ENCODE measurements around the gene RASSF4. TPM values are rescaled to one million over a fixed set of nuclear protein-coding genes. Genes with fewer than 3 reads are reported as not detected.

Gene RASSF4
- total and polyA plus RNA-seq, 4 experiments from 2014 or later: 0.08 to 1.8 (median 0.92) TPM

DNA sequence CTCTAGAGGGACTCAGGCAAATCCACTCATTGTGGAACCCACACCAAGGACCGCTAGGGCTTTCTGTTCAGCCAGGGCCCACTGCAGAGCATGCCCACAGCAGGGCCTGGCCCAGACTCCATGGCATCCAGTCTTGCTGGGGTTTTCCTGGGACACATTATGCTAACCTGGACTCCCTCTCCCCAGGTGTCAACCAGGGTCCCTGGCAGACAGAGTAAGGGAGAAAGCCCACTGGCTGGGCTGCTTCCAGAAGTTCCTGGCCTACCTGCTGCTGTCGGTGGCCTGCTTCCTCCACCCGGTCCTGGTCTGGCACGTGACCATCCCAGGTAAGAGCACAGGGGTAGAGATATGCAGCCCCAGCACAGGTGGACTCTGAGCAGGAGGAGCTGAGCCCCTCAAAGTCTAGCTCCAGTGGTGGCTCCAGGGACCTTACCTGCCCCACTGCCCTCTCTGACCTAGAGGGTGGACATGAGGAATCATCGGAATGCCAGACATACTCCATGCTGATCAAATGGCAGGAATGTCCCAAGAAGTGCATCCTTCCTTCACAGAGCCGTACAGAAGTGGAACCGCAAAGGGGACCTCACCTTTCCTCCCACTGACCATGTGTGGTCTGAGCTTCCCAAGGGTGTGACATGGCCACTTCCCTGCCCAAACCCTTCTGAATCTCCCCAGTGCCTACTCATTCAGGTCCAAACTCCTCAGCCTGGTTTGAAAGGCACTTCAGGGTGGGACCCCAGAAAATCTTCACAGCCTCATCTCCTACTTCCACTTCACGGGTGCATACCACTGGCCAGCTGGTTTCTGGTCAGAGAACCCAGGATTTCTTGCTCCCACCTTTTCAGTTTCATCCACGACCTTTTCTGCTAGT is 25.9 kb upstream of the RASSF4 start:
- intact Hi-C loops (cut with micrococcal nuclease): no loop called here
- no peak overlapping the region for H3K4me3 Mint-ChIP-seq
- H3K9me3 Mint-ChIP-seq: no peaks in the 10 kb centered on the region
- H3K4me1 ChIP-seq (ENCODE audit: insufficient read depth, low read length): no peaks in the 10 kb centered on the region
- H3K36me3 ChIP-seq (ENCODE audit: insufficient read depth, low read length): no peaks in the 10 kb centered on the region
- ChIA-PET CTCF (ENCODE audit: partially characterized antibody) (interaction anchor here (0.7 to 3.7 kb wide), 28 partner anchors 8 to 316 kb away, joined by 3 to 31 read pairs (median 4); partner anchors contain the start of gene DEPP1), POLR2A (ENCODE audit: partially characterized antibody) (interaction anchor here (0.5 to 1.7 kb wide), 3 partner anchors 14 to 41 kb away, joined by 3 to 6 read pairs (median 3); no protein-coding TSS in a partner anchor)
- H3K27ac ChIP-seq (ENCODE audit: low read depth, low read length): no peak overlapping the region
- H3K4me1 Mint-ChIP-seq: peaks cover 0 to 3% (median 1%) of the 10 kb centered on the region in 4 donors
- H3K9me3 ChIP-seq (ENCODE audit: control insufficient read depth in 1 of 2, low read length in 2 of 2): no peaks in the 10 kb centered on the region
- H3K27ac Mint-ChIP-seq: peak overlapping the region in 1 of 7 donors; percentile 61
- no peaks in the 10 kb centered on the region for H3K36me3 Mint-ChIP-seq
- no peak for DNase-seq
- H3K27me3 Mint-ChIP-seq: peaks cover 0 to 6% of the 10 kb centered on the region in 2 donors
- no peak overlapping the region for H3K4me3 ChIP-seq (ENCODE audit: low read length in 2 of 2)
- no peaks in the 10 kb centered on the region for H3K27me3 ChIP-seq (ENCODE audit: insufficient read depth, low read length)

DNA sequence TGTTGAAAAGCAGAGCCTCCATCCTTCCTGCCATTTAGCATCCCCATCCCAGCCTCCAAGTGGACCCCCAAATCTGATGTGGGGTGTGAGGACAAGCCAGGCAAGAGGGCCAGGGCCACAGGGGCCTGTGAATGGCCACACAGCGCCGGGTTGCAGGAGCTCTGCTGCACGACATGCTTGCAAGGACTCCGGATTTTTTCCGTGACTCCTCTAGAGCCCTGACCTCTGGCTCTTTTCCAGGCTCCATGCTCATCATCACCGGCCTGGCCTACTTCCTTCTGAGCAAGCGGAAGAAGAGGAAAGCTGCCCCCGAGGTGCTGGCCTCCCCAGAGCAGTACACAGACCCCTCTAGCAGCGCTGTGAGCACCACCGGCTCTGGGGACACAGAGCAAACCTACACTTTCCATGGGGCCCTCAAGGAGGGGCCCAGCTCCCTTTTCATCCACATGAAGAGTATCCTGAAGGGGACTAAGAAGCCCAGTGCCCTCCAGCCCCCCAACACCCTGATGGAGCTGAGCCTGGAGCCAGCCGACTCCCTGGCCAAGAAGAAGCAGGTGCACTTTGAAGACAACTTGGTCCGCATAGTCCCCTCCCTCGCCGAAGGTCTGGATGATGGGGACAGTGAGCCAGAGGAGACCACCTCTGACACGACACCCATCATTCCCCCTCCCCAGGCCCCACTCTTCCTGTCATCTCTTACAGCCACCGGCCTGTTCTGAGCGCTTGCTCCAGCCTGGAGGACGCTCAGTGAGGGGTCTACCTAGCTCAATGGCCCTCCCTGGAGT is 25.0 kb upstream of the RASSF4 start:
- H3K4me3 Mint-ChIP-seq: peak overlapping the region in 1 of 8 donors; percentile 17
- H3K27me3 ChIP-seq (ENCODE audit: insufficient read depth, low read length): no peaks in the 10 kb centered on the region
- no peak overlapping the region for H3K27ac ChIP-seq (ENCODE audit: low read depth, low read length)
- H3K27ac Mint-ChIP-seq: no peak overlapping the region
- H3K36me3 Mint-ChIP-seq: no peaks in the 10 kb centered on the region
- peaks cover 0 to 5% (median 0%) of the 10 kb centered on the region in 8 donors for H3K9me3 Mint-ChIP-seq
- ChIA-PET POLR2A (ENCODE audit: partially characterized antibody) (no interaction called here), CTCF (ENCODE audit: partially characterized antibody) (interaction anchor here (1.3 to 3.7 kb wide), 4 partner anchors 9 to 44 kb away, joined by 3 to 31 read pairs (median 14); partner anchors contain the start of gene DEPP1)
- intact Hi-C loops (cut with micrococcal nuclease): no loop called here
- H3K36me3 ChIP-seq (ENCODE audit: insufficient read depth, low read length): no peaks in the 10 kb centered on the region
- peaks cover 0 to 6% of the 10 kb centered on the region in 2 donors for H3K27me3 Mint-ChIP-seq
- no peaks in the 10 kb centered on the region for H3K4me1 ChIP-seq (ENCODE audit: insufficient read depth, low read length)
- DNase-seq: no peak
- no peak overlapping the region for H3K4me3 ChIP-seq (ENCODE audit: low read length in 2 of 2)
- H3K4me1 Mint-ChIP-seq: peaks cover 0 to 3% (median 1%) of the 10 kb centered on the region in 4 donors
- no peaks in the 10 kb centered on the region for H3K9me3 ChIP-seq (ENCODE audit: control insufficient read depth in 1 of 2, low read length in 2 of 2)

DNA sequence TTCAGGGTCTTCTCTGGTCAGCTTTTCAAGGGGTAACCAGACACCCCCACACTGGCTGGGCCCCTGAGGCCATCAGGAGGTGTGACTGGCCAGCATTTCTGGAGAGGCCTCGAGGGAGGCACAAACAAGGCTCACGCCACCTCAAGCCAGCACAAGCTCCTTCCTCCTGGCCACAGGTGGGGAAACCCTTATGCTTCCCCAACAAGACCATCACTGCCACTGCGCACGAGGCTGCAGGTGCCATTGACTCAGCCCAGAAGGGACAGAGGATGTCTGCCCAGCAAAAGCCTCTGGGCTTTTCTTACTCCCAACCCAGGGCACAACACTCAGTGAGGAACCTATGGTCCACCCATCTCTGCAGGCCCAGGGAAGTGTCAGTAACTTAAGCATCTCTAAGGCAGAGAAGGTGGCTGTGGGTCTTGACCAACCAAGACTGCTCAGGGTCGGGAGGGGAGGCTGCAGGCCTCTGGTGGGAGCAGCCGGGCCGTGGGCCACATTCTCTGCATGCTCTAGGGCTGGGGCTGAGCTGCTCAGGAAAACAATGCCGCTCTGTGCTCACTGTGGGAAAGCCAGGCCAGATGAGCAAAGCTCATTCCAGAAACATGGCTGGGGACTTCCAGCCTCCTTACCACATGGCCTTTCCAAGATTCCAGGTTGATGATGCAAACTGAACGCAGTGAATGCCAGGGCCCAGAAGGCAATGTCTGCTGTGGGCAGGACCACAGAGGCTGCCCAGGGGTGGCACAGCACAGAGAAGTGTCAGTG is 24.2 kb upstream of the RASSF4 start:
- intact Hi-C loops (cut with micrococcal nuclease): no loop called here
- ChIA-PET POLR2A (ENCODE audit: partially characterized antibody) (no interaction called here), CTCF (ENCODE audit: partially characterized antibody) (interaction anchor here (1.0 to 3.7 kb wide), 2 partner anchors 37 to 38 kb away, joined by 3 to 31 read pairs; no protein-coding TSS in a partner anchor)
- Histone ChIP-seq H3K4me3 (ENCODE audit: low read length in 2 of 2) (no peak overlapping the region), H3K9me3 (ENCODE audit: control insufficient read depth in 1 of 2, low read length in 2 of 2) (no peaks in the 10 kb centered on the region), H3K27ac (ENCODE audit: low read depth, low read length) (no peak overlapping the region), H3K36me3 (ENCODE audit: insufficient read depth, low read length) (no peaks in the 10 kb centered on the region), H3K4me1 (ENCODE audit: insufficient read depth, low read length) (no peaks in the 10 kb centered on the region), H3K27me3 (ENCODE audit: insufficient read depth, low read length) (no peaks in the 10 kb centered on the region)
- Mint-ChIP-seq H3K4me1 (peaks cover 0 to 3% (median 1%) of the 10 kb centered on the region in 4 donors), H3K36me3 (no peaks in the 10 kb centered on the region), H3K27ac (no peak overlapping the region), H3K9me3 (peaks cover 0 to 9% (median 1%) of the 10 kb centered on the region in 8 donors), H3K27me3 (peaks cover 0 to 7% of the 10 kb centered on the region in 2 donors), H3K4me3 (no peak overlapping the region)
- no peak for DNase-seq

DNA sequence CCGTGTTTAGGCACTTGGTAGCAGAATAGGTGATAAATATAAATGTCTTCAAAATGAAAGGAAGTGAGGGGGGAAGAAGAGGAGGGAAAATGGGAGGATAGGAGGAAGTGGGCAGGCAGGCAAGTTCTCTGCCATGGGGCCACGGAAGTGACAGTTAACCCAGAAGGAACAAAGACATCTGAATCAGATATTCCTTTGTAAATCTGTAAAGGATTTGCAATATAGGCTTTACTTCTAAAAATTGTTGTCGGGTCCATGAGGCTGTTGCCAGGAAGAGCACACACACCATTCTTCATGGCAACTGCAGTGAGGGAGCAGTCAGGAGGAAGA is 23.7 kb upstream of the RASSF4 start:
- Mint-ChIP-seq H3K27me3 (peaks cover 0 to 4% of the 10 kb centered on the region in 2 donors), H3K27ac (no peak overlapping the region), H3K36me3 (no peaks in the 10 kb centered on the region), H3K9me3 (peaks cover 0 to 9% (median 3%) of the 10 kb centered on the region in 8 donors), H3K4me1 (peaks cover 0 to 3% (median 1%) of the 10 kb centered on the region in 4 donors), H3K4me3 (no peak overlapping the region)
- intact Hi-C loops (cut with micrococcal nuclease): no loop called here
- no peak for DNase-seq
- ChIA-PET CTCF (ENCODE audit: partially characterized antibody) (interaction anchor here (1.0 kb wide), 1 partner anchor 37 kb away, joined by 3 read pairs; no protein-coding TSS in a partner anchor), POLR2A (ENCODE audit: partially characterized antibody) (no interaction called here)
- H3K36me3 ChIP-seq (ENCODE audit: insufficient read depth, low read length): no peaks in the 10 kb centered on the region
- no peak overlapping the region for H3K4me3 ChIP-seq (ENCODE audit: low read length in 2 of 2)
- no peak overlapping the region for H3K27ac ChIP-seq (ENCODE audit: low read depth, low read length)
- H3K27me3 ChIP-seq (ENCODE audit: insufficient read depth, low read length): no peaks in the 10 kb centered on the region
- H3K9me3 ChIP-seq (ENCODE audit: control insufficient read depth in 1 of 2, low read length in 2 of 2): no peaks in the 10 kb centered on the region
- H3K4me1 ChIP-seq (ENCODE audit: insufficient read depth, low read length): no peaks in the 10 kb centered on the region

DNA sequence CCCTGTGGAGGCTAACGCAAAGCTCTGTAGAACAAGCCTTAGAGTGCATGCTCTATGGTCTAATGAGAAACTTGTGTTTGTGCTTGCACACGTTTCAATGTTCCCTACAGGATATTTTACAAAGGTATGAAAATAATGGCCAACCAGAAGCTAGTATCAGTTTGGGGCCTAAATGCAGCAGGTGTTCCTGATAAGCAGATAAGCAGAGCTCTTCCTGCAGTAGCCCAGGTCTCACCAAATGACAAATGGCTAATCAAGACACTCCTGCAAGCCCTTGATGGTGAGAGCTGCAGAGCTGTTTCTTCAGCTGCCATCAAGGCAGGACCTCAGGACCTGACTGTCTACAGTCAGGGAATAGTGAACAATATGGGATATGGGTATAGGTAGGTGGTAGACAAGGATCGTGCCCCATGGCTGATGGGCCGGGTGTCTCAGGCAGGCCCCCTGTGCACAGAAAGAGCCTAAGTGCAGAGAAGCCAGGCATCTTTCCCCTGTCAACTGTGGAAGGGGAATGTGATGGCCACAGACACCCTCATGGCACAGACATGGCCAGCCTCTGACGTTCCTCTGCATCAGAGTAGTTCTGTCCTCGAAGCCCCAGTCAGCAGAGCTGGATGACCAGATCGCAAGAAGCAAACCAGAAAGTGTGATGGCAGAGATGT is 23.2 kb upstream of the RASSF4 start:
- no peaks in the 10 kb centered on the region for H3K4me1 ChIP-seq (ENCODE audit: insufficient read depth, low read length)
- CTCF ChIA-PET (ENCODE audit: partially characterized antibody): interaction anchor here (1.0 kb wide), 1 partner anchor 36 kb away, joined by 3 read pairs; no protein-coding TSS in a partner anchor
- no peak overlapping the region for H3K27ac ChIP-seq (ENCODE audit: low read depth, low read length)
- H3K27ac Mint-ChIP-seq: no peak overlapping the region
- no peak overlapping the region for H3K4me3 ChIP-seq (ENCODE audit: low read length in 2 of 2)
- peaks cover 0 to 3% of the 10 kb centered on the region in 2 donors for H3K27me3 Mint-ChIP-seq
- no peaks in the 10 kb centered on the region for H3K27me3 ChIP-seq (ENCODE audit: insufficient read depth, low read length)
- no peaks in the 10 kb centered on the region for H3K36me3 Mint-ChIP-seq
- no peak overlapping the region for H3K4me3 Mint-ChIP-seq
- peaks cover 3 to 12% (median 8%) of the 10 kb centered on the region in 8 donors for H3K9me3 Mint-ChIP-seq
- H3K4me1 Mint-ChIP-seq: peaks cover 0 to 3% (median 1%) of the 10 kb centered on the region in 4 donors
- intact Hi-C loops (cut with micrococcal nuclease): no loop called here
- no peak for DNase-seq
- H3K36me3 ChIP-seq (ENCODE audit: insufficient read depth, low read length): no peaks in the 10 kb centered on the region
- H3K9me3 ChIP-seq (ENCODE audit: control insufficient read depth in 1 of 2, low read length in 2 of 2): no peaks in the 10 kb centered on the region
- POLR2A ChIA-PET (ENCODE audit: partially characterized antibody): no interaction called here

DNA sequence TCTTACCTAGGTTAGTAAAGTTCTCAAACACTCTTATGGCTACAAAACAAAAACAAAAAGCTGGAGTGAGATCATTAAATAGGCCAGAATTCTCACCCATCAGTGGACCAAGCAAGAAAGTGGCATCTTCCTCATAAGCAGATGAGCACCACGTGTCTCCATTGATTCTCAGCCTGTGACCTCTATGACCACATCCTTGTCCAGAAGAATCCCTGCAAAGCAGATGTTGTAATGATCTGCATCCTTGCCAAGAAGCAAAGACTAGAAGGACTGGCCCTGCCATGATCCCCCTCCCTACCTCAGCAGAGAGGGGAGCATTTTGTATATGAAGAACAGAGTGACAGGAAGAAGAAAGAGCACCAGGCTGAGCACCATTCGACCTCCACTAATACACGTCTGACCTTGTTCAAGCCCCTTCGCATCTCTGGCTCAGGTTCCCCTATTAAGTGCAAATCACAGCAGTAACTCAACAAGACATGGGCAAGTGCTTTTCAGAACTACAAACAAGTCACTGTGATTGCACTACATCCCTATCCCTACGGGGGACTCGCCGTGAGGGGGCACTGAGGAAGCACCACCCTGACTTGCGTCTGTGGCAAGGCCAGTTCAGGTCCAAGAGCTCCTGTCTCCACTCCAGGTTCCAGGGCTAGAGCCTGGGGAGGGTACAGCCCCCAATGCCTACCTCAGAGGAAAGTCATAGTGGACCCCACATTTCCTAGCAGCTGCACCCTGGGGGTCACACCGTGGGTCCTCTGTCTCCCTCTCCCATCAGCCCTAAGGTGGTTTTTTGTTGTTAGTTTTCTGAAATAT is 22.2 kb upstream of the RASSF4 start:
- Histone ChIP-seq H3K4me1 (ENCODE audit: insufficient read depth, low read length) (no peaks in the 10 kb centered on the region), H3K36me3 (ENCODE audit: insufficient read depth, low read length) (no peaks in the 10 kb centered on the region), H3K27me3 (ENCODE audit: insufficient read depth, low read length) (no peaks in the 10 kb centered on the region), H3K9me3 (ENCODE audit: control insufficient read depth in 1 of 2, low read length in 2 of 2) (no peaks in the 10 kb centered on the region), H3K4me3 (ENCODE audit: low read length in 2 of 2) (no peak overlapping the region), H3K27ac (ENCODE audit: low read depth, low read length) (no peak overlapping the region)
- Mint-ChIP-seq H3K4me3 (no peak overlapping the region), H3K4me1 (peaks cover 0 to 3% (median 1%) of the 10 kb centered on the region in 4 donors), H3K36me3 (no peaks in the 10 kb centered on the region), H3K27me3 (peaks cover 0 to 4% of the 10 kb centered on the region in 2 donors), H3K9me3 (peaks cover 3 to 16% (median 11%) of the 10 kb centered on the region in 8 donors), H3K27ac (no peak overlapping the region)
- intact Hi-C loops (cut with micrococcal nuclease): no loop called here
- no peak for DNase-seq
- ChIA-PET CTCF (ENCODE audit: partially characterized antibody) (no interaction called here), POLR2A (ENCODE audit: partially characterized antibody) (no interaction called here)

Data from CD4-positive, alpha-beta memory T cell (primary cell).